Activated B cell treated with CpG ODN at 0.5 μM for 24 hours (primary cell): ENCODE data around the gene SPHK1. TPM values are rescaled to one million over a fixed set of nuclear protein-coding genes. Genes with fewer than 3 reads are reported as not detected.
A peak's percentile ranks its signal among the peaks of the same experiment; 100 is the strongest.

Experiments
- ATAC-seq: fragments of 200-7000 bp; cut with Tn5 transposase; one replicate; pipeline ENCODE4 v1.10.0; 2021; ENCODE audit warnings: low read depth, mild to moderate bottlenecking, moderate library complexity
- CTCF ChIA-PET: fragments of 350-600 bp; sonication (Branson Sonifier 250); formaldehyde crosslinking; loops from one replicate; lab custom pipeline; 2021; ENCODE audit warnings: antibody characterized with exemption; lab: Charles Lee
- POLR2A ChIA-PET: fragments of 350-600 bp; sonication (Branson Sonifier 250); formaldehyde crosslinking; loops from one replicate; lab custom pipeline; 2021; ENCODE audit warnings: antibody characterized with exemption; lab: Charles Lee
- DNase-seq: peaks from one replicate; pipeline ENCODE4 v3.0.0; 2022
- H3K27ac Mint-ChIP-seq: one replicate; pipeline ENCODE4 v1.8.0; 2020; ENCODE audit warnings: mixed read lengths
- H3K27me3 Mint-ChIP-seq: one replicate; pipeline ENCODE4 v1.8.0; 2021; ENCODE audit warnings: mixed read lengths
- H3K36me3 Mint-ChIP-seq: one replicate; pipeline ENCODE4 v1.8.0; 2021; ENCODE audit warnings: low read depth, mixed read lengths
- H3K4me1 Mint-ChIP-seq: one replicate; pipeline ENCODE4 v1.8.0; 2021; ENCODE audit warnings: mixed read lengths
- H3K4me3 Mint-ChIP-seq: one replicate; pipeline ENCODE4 v1.8.0; 2020; ENCODE audit warnings: mild to moderate bottlenecking, mixed read lengths
- H3K9me3 Mint-ChIP-seq: one replicate; pipeline ENCODE4 v1.8.0; 2020; ENCODE audit warnings: mixed read lengths
- CTCF ChIP-seq: fragments of 200-600 bp; IDR thresholded peaks from one replicate; pipeline ENCODE4 v1.8.0; 2022; ENCODE audit warnings: antibody characterized with exemption, mild to moderate bottlenecking
- intact Hi-C: fragments of 100-400 bp; cut with micrococcal nuclease; formaldehyde crosslinking; loops from one replicate; pipeline ENCODE4 v1.15.1; 2024
- total RNA-seq: library from RNA; stranded (reverse); gene quantifications from 2 replicates; pipeline ENCODE4 v1.2.3, GENCODE V29; 2022

SPHK1 gene
- total RNA-seq, 1 donor from 2014 or later = 1.1 TPM

DNA sequence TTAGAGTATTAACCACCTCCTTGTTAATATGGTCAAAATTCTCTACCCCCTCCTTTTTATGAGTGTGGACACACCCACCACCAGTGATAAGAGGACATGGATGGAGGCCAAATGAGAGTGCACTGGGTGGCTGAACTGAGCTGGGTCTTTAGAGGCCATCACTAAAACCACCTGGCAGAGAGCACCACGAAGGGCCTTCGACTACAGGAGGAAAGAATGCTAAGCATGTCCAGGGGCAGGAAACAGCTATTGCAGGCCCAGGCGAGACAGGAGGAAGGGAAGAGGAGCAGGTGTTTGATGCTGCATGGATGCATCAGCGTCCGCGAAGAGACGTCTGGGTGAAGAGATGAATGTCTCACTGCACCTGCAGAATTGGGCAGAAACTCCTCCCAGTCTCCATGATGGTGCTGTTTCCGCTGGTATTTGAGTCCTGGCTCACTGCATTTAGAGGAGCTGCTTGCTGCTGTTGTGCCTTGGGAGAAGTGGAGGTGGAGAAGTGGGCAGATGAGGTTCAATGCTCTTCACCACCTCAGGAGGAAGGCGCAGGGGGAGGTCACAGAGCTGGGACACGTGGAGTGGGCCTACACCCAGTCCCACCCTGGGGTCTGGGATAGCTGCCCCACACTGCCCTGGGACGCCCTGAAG lies 33.2 kb downstream of the SPHK1 start:
- H3K9me3 Mint-ChIP-seq = no peaks in the 10 kb centered on the region
- CTCF ChIA-PET = interaction anchor here (1.1 to 1.3 kb wide), 2 partner anchors 20 to 33 kb away, joined by 3 read pairs; no protein-coding TSS in a partner anchor
- H3K27ac Mint-ChIP-seq = no peak overlapping the region

DNA sequence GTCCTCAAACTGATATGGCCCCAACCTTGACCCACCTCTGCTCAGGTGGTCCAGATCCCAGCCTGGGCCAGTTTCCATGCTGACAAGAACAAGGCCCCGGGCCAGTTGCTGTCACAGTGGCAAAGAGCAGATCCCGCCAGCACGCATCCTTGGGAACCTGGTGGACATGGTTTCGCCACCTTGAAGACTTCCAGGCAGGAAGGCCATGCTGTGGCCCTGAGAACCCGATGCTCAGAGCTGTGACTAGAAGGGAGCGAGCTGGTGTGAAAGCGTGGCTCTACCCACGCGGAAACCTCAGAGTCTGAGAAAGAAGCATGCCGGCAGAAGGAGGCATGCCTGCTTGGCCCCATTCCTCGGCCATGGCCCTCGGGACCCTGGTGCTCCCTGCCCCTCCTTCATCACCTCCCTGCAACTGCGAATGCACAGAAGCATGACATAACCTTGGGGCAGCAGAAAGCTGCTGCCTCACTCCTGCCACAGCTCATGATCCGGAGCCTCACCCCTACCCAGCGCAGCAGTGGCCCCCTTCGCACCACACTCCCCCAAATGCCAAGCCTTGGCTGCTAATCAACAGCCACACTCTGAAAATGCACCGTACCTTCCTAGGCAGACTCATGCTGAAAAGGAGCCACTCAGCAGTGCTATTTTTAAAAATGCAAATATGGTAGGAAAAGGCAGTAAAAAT lies 35.3 kb downstream of the SPHK1 start:
- H3K27ac Mint-ChIP-seq = peak overlapping the region; percentile 25
- peaks cover 14% of the 10 kb centered on the region for H3K36me3 Mint-ChIP-seq
- H3K27me3 Mint-ChIP-seq = no peaks in the 10 kb centered on the region
- intact Hi-C loops = no loop called here
- H3K4me1 Mint-ChIP-seq = peaks cover 69% of the 10 kb centered on the region
- no peaks in the 10 kb centered on the region for H3K9me3 Mint-ChIP-seq
- ChIA-PET CTCF (no interaction called here), POLR2A (interaction anchor here (0.6 kb wide), 1 partner anchor 39 kb away, joined by 5 read pairs; no protein-coding TSS in a partner anchor)
- H3K4me3 Mint-ChIP-seq = peak overlapping the region; percentile 29
- no peak for DNase-seq
- no peak for ATAC-seq
- no peak for TF ChIP-seq CTCF

More for the DNA sequence above, 33.2 kb downstream of the SPHK1 start:
- Mint-ChIP-seq H3K4me3 (no peak overlapping the region), H3K36me3 (peaks cover 23% of the 10 kb centered on the region), H3K27me3 (no peaks in the 10 kb centered on the region), H3K4me1 (peaks cover 71% of the 10 kb centered on the region)
- ATAC-seq = peak; percentile 31
- TF ChIP-seq CTCF = no peak
- POLR2A ChIA-PET = interaction anchor here (1.0 kb wide), 1 partner anchor 35 kb away, joined by 3 read pairs; no protein-coding TSS in a partner anchor
- intact Hi-C loops = no loop called here
- no peak for DNase-seq

- ATAC-seq (no peak), DNase-seq (no peak)
- Mint-ChIP-seq H3K27me3 (no peaks in the 10 kb centered on the region), H3K4me3 (no peak overlapping the region), H3K27ac (peak overlapping the region; percentile 30), H3K36me3 (peaks cover 14% of the 10 kb centered on the region), H3K4me1 (peaks cover 68% of the 10 kb centered on the region), H3K9me3 (no peaks in the 10 kb centered on the region)
- intact Hi-C loops = no loop called here
- CTCF ChIA-PET = no interaction called here
- TF ChIP-seq CTCF = no peak
- POLR2A ChIA-PET = no interaction called here
Measured at GRCh38 chr17:76420356-76421043, 36.1 kb downstream of the SPHK1 start.

DNA sequence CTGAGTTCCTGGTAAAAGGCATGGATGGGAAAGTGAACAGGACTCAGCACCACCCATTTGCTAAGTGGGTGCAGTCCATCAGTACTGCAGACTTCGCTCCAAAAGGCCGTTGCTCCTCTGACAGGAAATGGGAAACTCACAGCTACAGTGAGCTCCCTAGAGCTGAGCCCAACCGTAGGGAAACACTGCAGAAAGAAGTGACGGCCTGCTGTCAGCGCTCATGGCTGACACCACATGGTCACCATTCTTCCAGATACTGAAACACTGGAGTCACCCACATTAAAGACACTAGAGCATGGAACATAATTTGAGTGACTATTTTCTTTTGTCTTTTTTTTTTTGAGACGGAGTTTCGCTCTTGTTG lies 36.6 kb downstream of the SPHK1 start:
- intact Hi-C loops = no loop called here
- Mint-ChIP-seq H3K4me1 (peaks cover 73% of the 10 kb centered on the region), H3K27me3 (no peaks in the 10 kb centered on the region), H3K36me3 (peaks cover 14% of the 10 kb centered on the region), H3K27ac (peak overlapping the region; percentile 30), H3K4me3 (no peak overlapping the region), H3K9me3 (no peaks in the 10 kb centered on the region)
- ATAC-seq (no peak), DNase-seq (no peak)
- no peak for TF ChIP-seq CTCF
- ChIA-PET POLR2A (no interaction called here), CTCF (no interaction called here)

DNA sequence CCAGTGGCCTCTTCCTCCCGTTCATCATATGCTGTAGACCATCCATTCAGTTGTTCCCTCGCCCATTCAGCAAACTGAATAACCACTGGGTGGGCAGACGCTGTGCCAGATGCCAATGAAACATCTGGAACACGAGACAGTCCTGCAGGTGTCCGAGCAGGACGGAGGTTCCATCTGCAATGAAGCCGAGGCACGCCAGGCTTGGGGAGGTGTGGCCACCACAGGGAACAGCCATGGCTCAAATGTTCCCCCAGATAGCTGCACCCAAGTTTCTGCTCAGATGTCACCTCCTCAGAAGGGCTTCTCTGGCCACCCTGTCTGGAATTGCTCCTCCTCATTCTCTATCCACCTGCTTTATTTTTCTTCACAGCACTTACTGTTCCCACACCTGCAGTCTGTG lies 38.0 kb downstream of the SPHK1 start:
- Mint-ChIP-seq H3K27ac (peak overlapping the region; percentile 84), H3K4me3 (peak overlapping the region; percentile 48), H3K9me3 (no peaks in the 10 kb centered on the region), H3K27me3 (no peaks in the 10 kb centered on the region), H3K36me3 (peaks cover 6% of the 10 kb centered on the region), H3K4me1 (peaks cover 77% of the 10 kb centered on the region)
- no peak for TF ChIP-seq CTCF
- ATAC-seq = no peak
- intact Hi-C loops = no loop called here
- DNase-seq = no peak
- ChIA-PET POLR2A (interaction anchor here (1.3 kb wide), 1 partner anchor 8 kb away, joined by 3 read pairs; no protein-coding TSS in a partner anchor), CTCF (interaction anchor here (1.7 kb wide), 1 partner anchor 11 kb away, joined by 4 read pairs; no protein-coding TSS in a partner anchor)
